ENCODE results near the gene EHMT1.
"Not testable (repeated sequence)": the region's sequence is repeated elsewhere in the genome, so short reads cannot be mapped to it uniquely, and the experiment has no call there.

The EHMT1 gene

DNA sequence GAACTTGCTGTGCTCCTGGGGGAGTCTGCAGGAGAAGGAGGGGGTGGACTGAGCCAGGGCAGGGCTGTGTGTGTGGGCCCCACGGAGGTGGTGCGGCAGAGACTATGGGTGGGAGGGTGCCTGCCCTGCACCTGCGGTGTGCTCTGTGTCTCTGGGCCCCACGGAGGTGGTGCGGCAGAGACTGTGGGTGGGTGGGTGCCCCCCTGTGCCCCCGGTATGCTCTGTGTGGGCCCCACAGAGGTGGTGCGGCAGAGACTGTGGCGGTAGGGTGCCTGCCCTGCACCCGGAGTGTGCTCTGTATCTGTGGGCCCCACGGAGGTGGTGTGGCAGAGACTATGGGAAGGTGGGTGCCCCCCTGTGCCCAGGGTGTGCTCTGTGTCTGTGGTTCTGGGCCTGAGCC, 103.7 kb downstream of the EHMT1 start:
- peak; percentile 16 for DNase-seq

DNA sequence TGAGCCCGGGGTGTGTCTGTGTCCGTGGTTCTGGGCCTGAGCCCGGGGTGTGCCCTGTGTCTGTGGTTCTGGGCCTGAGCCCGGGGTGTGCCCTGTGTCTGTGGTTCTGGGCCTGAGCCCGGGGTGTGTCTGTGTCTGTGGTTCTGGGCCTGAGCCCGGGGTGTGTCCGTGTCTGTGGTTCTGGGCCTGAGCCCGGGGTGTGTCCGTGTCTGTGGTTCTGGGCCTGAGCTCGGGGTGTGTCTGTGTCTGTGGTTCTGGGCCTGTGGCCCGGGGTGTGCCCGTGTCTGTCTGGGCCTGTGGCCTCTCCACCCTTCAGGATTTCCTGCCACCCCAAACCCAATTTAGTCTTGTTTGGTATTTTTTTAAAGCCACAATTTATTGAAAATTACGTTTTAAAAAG, 104.6 kb downstream of the EHMT1 start:
- peak; percentile 54 for DNase-seq

DNA sequence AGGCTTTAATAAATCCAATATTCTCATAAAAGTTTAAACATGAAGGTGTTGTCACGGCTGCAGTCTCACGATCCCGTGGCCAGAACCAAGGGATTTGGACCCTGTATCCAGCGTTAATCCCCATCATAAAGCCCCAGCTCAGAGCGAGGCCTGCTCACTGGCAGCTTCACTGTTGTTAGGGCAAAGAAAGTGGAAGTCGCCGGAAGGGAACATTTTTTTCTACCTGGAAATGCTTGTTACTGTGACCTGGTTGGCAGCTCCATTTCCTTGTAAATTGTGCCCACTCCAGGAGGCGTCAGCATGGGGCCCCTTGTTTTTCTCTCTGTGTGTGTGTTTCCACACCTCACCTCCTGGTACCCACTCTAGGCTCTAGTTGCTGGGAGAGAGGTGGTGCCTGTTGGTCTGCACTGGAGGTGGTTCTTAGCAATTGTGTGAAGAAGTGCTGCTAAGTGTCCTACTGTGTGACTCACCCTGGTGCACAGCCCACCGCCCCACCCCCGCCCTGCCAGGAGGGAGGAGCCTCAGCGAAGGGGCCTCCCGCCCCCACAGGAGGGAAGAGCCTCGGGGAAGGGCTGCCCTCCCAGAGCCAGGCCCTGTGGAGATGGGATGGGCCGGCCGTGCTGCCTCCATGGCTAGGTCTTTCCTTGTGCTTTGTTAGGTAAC, 105.1 kb downstream of the EHMT1 start:
- no peak for DNase-seq

DNA sequence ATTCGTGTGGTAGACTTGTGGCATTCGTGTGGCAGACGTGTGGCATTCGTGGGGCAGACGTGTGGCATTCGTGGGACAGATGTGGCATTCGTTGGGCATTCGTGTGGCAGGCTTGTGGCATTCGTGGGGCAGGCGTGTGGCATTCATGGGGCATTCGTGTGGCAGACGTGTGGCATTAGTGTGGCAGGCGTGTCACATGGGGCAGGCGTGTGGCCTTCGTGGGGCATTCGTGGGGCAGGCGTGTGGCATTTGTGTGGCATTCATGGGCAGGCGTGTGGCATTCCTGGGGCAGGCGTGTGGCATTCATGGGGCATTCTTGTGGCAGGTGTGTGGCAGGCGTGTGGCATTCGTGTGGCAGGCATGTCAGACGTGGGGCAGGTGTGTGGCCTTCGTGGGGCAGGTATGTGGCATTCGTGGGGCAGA, 106.0 kb downstream of the EHMT1 start:
- DNase-seq: no peak

DNA sequence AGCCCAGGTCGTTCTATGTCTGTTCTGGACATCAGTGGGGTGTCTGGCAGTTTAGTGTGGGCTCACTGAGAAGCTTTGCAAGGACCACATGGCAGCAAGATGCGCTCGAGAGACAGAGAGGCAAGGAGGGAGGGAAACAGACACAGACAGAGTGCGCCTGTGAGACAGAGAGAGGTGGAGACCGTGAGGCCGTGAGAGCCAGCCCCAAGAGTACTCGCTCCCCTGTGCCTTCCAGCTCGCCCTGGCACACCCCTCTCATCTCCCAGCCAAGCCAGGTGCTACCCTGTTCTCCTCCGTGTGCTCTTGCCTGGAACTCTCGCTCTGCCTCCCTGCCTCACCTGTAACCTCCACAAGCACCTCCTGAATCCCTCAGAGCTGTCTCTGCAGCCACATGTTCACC, 106.8 kb downstream of the EHMT1 start:
- DNase-seq: no peak

DNA sequence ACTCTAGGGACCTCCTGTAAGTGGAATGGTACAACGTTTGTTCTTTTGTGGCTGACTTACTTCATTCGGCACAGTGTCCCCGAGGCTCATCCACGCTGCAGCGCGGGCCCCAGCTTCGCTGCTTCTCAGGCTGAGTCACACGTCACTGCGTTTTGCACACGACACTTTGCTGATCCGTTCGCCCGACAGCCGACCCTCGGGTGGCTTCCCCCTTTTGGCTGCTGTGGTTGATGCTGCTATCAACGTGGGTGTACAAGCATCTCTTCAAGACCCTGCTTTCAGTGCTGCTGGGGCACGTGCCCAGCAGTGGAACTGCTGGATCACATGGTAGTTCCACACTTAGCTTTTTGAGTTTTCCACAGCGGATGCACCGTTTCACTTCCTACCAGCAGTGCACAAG, 107.5 kb downstream of the EHMT1 start:
- not testable (repeated sequence) for DNase-seq

DNA sequence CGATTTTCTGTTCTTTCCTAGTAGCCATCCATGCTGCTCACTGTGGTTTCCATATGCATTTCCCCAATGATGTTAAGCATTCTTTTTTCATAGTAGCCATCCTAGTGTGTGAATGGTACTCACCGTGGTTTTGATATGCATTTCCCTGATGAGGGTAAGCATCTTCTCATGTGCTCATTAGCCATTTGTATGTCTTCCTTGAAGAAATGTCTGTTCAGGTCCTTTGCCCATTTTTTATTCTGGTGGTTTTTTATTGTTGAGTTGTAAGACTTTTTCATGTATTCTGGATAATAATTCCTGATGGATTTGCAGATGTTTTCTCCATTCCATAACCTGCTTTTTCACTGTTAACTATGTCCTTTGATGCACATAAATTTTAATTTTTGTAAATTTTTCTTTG, 108.0 kb downstream of the EHMT1 start:
- no peak for DNase-seq

DNA sequence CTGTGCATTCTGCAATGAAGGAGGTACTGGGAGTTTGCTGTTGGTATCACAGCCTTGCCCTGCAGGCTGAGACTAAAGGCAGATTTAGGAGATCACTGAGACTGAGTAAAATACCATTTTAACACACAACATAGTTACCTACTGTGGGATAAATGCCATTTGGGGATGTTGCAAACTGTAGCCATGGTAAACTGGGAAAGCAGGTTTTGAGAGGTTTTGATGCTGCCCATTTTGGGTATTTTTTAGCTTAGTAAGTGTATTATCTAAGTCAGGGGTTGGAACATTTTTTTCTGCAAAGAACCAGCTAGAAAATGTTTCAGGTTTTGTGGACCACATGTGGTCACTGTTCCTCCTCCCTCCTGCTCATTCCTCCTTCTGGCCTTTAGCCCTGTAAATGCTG, 108.9 kb downstream of the EHMT1 start:
- no peak for DNase-seq

DNA sequence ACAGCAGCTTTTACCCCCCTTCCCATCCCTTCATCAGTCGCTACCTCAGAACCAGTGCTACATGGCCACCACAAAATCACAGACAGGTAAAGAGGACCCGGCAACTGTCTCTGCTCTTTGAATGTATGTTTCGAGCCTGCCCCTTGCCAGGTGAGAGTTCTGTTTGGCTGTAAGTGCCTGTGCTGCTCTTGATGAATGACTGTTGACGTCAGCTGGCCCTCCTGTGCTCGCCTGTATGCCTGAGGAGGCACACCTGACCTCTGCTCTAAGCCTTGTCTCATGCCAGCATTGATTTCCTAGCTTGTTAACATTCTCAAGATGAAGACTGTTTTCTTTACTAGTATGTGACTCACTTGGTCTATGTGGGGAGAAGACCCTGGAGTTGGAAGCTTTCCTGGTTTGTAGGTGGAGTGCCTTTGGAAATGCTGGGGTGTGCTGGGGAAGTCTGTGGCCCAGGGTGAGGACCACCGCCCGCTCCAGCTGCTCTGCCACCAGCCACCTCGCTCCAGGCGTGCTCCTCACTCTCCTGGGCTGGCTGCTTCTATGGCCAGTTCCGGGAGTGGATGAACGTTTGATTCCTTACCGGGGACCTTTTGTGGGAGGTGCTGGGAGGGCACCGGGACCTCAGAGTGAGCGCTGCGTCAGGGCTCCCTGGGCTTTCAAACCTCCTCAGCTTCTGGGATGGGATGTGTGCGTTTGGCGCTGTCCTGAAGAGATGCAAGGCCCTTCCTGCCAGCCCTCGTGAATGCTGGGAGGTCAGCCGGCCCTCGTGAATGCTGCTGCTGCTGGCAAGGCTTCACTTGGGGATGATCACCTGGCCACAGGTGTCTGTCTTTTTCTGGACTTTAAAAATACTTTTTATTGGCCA, 109.9 kb downstream of the EHMT1 start:
- DNase-seq: no peak

DNA sequence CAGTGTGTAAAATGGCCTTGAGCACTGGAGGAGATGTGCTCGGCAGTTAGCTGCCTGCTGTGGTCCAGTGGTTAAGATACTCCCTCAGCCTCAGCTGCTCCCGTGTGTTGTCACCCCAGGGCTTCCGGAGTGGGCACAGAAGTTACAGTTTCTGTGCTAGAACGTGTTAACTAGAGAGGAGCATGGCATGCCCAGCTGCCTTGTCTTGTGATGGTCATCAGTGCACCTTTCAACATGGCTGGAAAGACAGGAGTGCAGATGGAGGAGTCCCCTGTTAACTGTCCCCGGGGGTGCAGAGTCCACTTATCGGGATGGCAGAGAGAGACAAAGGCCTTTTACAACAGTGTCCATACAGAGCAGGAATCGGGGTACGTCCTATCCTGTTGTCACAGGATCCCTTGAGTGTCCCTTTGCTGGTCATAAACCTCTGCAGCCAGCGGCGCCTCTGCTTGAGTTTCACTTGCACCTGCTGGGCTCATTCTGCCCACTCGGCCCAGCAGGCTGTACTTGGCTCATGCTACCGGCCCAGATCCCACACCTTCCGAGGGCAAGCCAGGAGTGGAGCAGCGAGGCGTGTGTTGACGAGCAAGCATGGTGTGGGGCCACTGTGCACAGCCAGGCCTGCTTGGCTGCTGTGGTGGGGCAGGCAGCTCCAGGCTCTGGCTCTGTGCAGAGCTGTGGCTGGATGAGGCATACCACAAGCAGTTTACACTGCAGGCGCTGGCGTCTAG, 112.6 kb downstream of the EHMT1 start:
- no peak for DNase-seq

DNA sequence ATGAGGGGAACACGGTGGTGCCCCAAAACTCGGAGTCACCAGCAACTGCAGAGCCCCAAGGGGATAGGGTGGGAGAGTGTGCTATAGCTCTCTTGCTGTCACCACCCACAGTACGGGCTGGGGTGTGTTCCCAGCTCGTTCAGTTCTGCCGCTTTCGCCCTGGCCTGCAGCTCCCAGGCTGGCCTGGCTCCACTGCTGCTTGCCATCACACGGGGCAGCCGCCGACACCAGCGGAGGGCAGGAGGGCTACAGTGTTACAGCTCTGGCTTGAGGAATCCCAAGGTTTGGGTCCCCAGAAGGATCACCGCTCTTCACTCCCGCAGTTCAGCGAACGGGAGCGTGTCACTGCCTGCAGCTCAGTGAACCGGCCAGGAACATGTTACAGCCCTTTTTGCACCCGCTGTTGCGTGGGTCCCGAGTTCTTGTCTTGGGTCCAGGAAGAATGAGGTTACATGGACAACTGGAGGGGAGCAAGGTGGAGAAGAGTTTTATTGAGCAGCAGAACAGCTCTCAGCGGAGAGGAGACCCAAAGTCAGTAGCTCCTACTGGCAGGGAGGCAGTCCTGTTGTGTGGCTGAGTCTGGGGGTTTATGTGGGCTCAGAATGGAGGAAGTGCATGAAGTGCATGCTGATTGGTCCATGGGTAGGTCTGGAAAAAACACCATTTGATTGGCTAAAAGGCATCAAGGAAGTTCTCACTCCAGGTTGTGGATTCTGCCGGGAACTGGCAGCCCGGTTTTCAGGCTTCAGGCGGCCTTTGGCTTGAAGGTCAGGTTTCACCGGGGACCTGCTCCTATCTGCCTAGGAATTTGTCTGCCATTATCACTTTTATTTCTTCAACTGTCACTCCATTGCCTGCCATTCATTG, 113.4 kb downstream of the EHMT1 start:
- no peak for DNase-seq

DNA sequence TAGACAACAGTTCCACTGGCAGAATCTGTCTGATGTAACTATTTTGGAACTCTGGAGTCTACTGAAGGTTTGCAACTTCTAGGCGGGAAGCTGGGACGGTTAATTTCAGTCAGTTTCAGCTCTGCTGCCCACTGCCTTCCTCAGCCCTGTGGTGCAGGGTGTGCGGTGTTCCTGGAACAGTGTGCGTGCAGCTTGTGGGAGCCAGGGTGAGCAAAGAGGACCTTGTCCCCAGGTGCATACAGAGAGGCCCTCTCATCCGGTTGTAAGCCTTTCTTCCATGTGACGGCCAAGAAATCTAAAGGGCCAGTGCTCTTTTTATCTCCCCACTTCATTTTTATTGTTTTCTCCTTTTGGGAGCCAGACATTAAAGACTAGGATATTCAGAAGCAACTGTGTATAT, 114.6 kb downstream of the EHMT1 start:
- no peak for DNase-seq

DNA sequence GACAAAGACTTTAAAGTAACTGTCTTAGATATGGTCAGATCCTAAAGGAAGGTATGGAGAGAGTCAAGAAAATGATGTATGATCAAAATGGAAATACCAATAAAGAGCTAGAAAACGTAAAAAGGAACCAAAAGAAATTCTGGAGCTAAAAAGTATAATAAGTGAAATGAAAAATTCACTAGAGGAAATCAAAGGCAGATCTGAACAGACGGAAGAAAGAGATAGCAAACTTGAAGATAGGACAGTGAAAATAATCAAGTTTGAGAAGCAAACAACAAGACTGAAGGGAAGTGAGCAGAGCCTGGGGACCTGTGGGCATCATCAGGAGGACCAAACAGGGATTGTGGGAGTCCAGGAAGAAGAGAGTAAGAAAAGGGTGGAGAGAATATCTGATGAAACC, 115.4 kb downstream of the EHMT1 start:
- no peak for DNase-seq

DNA sequence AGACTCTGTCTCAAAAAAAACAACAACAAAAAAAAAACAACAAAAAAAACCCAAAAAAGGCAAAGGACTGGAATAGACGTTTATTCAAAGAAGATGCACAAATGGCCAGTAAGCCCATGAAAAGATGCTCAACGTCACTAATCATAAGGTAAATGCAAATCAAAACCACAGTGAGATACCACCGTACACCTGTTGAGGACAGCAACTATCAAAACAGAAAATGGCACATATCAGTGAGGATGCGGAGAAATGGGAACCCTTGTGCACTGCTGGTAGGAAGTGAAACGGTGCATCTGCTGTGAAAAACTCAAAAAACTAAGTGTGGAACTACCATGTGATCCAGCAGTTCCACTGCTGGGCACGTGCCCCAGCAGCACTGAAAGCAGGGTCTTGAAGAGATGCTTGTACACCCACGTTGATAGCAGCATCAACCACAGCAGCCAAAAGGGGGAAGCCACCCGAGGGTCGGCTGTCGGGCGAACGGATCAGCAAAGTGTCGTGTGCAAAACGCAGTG, 119.4 kb downstream of the EHMT1 start:
- DNase-seq: not testable (repeated sequence)

DNA sequence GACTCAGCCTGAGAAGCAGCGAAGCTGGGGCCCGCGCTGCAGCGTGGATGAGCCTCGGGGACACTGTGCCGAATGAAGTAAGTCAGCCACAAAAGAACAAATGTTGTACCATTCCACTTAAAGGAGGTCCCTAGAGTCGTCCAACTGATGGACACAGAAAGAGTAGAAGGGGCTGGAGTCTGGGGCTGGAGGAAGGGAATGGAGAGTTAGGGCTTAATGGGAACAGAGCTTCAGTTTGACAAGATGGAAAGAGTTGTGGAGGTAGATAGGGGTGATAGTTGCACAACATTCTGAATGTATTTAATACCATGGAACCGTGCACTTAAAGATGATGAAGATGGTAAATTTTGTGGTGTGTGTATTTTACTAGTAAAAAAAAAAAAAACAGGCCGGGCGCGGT, 119.9 kb downstream of the EHMT1 start:
- no peak for DNase-seq

DNA sequence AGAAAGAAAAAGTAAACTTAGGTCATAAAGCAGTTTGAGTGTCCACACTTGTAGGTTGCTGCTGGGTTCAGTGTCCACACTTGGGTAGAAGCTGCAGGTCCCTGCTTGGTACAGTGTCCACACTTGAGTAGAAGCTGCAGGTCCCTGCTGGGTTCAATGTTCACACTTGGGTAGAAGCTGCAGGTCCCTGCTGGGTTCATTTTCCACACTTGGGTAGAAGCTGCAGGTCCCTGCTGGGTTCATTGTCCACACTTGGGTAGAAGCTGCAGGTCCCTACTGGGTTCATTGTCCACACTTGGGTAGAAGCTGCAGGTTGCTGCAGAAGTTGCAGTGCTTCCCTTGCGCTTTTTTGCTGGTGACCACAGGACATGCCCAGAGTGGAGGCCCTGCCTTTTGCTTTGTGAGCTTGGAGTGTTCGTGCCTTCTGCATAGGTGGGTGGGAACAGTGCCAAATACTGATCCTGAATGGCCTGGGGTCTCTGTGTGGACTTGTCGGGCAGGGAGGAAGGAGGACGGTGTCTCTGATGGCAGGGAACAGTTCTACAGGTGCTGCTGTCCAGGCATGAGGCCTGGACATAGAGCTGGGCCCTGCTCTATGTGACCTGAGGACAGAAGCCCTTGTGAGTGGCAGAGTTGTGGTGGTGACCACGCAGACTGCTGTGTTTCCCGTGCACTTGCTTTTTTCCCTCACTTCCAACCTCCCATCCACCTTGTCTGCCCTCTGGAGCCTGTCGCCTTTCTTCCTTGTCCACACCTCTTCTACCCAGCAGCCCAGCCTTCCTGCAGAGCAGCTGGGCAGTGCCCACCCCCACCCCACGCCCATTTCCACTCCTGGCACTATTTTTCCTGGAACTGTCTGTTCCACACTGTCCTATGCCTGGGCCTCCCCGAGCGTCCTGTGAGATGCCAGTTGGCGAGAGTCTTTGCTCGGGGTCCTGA, 120.8 kb downstream of the EHMT1 start:
- no peak for DNase-seq

DNA sequence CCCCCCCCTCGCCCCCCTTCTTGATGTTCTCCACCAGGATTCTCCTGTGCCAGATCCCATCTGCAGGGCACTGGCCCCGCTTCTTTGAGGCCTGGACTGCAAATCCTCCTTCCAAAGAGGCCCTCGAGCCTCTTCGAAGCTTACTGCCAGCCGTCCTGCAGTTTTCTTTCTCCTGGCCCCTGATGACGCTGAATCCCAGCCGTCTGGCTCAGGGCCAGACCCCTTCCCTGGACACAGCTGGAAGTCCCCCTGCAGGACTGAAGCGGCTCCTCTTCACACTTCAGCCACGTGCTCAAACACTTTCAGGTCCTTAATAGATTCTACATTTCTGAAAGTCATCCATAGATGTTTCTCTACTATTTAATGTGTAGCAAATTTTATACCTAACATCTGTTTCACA, 121.5 kb downstream of the EHMT1 start:
- DNase-seq: no peak

DNA sequence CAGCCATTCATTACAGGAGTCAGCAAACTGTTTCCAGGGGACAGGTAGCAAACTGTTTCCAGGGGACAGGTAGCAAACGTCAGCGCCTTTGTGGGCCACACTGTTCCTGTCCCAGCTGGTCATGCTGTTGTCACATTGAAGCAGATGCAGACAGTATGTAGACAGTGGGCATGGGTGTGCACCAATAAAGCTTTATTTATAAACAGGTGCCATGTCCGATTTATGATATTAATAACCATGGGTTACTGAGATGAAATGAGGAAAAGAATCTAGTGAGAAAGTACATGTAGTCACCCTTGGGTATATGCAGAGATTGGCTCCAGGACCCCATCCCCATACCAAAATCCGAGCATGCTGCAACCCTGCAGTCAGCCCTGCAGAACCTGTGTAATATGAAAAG, 122.5 kb downstream of the EHMT1 start:
- no peak for DNase-seq

DNA sequence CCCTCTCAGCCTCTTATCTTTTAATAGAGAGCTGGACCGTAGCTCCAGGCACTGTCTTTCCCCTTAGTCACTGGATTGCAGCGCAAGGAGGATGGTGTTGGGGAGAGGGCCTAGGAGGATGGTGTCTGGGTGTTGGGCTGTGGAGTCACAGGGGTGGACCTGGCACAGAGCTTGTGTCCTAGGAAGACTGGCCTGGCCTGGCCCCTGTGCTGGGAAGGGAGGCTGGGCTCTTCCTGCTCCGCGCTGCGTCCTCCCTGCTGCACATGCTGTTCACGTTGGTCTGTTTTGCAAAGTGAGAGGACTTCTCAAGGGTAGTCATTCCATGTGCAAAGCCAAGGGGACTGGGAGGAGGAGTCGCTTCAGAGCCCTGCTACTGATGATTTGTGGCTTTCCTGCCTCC, 123.9 kb downstream of the EHMT1 start:
- no peak for DNase-seq

DNA sequence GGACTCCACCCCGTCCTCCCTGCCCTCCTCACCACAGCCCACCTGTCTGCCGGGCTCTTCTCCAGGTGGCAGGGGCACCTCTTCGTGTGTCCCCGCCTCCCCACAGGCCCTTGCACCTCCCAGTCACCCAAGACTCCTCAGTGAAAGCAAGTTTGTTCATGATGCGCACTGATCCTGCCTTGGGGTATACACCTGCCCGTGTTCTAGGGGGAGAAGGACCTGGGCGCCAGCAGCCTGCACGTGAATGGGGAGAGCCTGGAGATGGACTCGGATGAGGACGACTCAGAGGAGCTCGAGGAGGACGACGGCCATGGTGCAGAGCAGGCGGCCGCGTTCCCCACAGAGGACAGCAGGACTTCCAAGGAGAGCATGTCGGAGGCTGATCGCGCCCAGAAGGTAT, 124.9 kb downstream of the EHMT1 start:
- no peak for DNase-seq

DNA sequence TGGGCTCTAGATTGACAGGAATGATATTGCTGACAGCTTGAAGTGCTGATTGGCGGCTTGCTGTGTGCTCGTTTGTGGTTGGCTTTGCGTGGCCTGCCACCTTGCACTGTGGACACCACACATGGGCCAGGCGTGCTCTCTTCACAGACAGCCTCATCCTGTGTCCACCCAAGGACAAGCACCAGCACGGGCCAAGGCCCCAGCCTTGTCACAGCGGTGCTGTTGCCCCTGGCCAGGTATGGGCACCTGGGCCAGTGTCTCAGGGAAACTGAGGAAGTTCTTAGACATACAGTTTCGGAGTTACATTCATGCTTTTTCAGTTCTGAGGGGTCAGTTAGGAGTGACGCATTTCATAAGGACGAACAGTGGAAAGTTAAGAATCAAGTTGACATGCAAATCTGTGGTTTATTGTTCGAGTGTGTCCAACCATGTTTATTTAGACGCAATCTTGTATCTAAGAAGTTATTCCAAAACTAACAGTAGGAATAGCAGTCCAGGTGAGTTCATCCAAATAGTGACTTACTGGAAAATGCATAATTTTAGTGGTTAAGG, 125.9 kb downstream of the EHMT1 start:
- no peak for DNase-seq
